DOHH2 (cell line): ENCODE measurements around the gene MAP2K5.

Experiments
- H3F3A ChIP-seq: fragments of 200-600 bp; sonication (generic), shearing (Covaris generic); 2 replicates; pipeline ENCODE4 v1.6.0; 2016; ENCODE audit warnings: antibody characterized with exemption, mild to moderate bottlenecking; ENCODE audit not compliant: control insufficient read depth, insufficient read depth
- H3K27ac ChIP-seq: fragments of 200-600 bp; sonication (generic); 2 replicates; pipeline ENCODE4 v1.5.1; 2014; ENCODE audit warnings: low read depth, mild to moderate bottlenecking, low read length, moderate library complexity
- H3K27me3 ChIP-seq: fragments of 200-600 bp; sonication (generic); 2 replicates; pipeline ENCODE4 v1.6.1; 2014; ENCODE audit warnings: mild to moderate bottlenecking, low read length, mixed read lengths; ENCODE audit not compliant: control insufficient read depth
- H3K36me3 ChIP-seq: fragments of 200-600 bp; sonication (generic); 2 replicates; pipeline ENCODE4 v1.6.1; 2014; ENCODE audit warnings: mild to moderate bottlenecking, low read length, moderate library complexity, mixed read lengths; ENCODE audit not compliant: control insufficient read depth
- H3K4me1 ChIP-seq: fragments of 200-600 bp; sonication (generic); 2 replicates; pipeline ENCODE4 v1.6.1; 2014; ENCODE audit warnings: mild to moderate bottlenecking, low read length, mixed read lengths; ENCODE audit not compliant: control insufficient read depth
- H3K4me2 ChIP-seq: fragments of 200-600 bp; sonication (generic); 2 replicates; pipeline ENCODE4 v1.6.0; 2014; ENCODE audit warnings: mild to moderate bottlenecking, low read length, moderate library complexity
- H3K4me3 ChIP-seq: fragments of 200-600 bp; sonication (generic); 2 replicates; pipeline ENCODE4 v1.5.1; 2014; ENCODE audit warnings: mild to moderate bottlenecking, low read length, mixed read lengths
- H3K79me2 ChIP-seq: fragments of 200-600 bp; sonication (generic); 2 replicates; pipeline ENCODE4 v1.6.1; 2014; ENCODE audit warnings: mild to moderate bottlenecking, low read length, mixed read lengths; ENCODE audit not compliant: control insufficient read depth
- H3K9me2 ChIP-seq: fragments of 200-600 bp; sonication (generic); replicated peaks from 2 replicates; pipeline ENCODE4 v1.6.1; 2014; ENCODE audit warnings: mild to moderate bottlenecking, low read length, mixed read lengths; ENCODE audit not compliant: control insufficient read depth
- H3K9me3 ChIP-seq: fragments of 200-600 bp; sonication (generic); 2 replicates; pipeline ENCODE4 v1.6.1; 2014; ENCODE audit warnings: antibody characterized with exemption, low read length, mixed read lengths; ENCODE audit not compliant: control insufficient read depth, insufficient read depth
- H4K20me1 ChIP-seq: fragments of 200-600 bp; sonication (generic); 2 replicates; pipeline ENCODE4 v1.6.0; 2014; ENCODE audit warnings: low read depth, mild to moderate bottlenecking, antibody characterized with exemption, low read length, moderate library complexity; ENCODE audit not compliant: control insufficient read depth, insufficient read depth
- EZH2phosphoT487 ChIP-seq: fragments of 200-600 bp; sonication (generic); IDR thresholded peaks from 2 replicates; pipeline ENCODE4 v1.6.1; 2017; ENCODE audit warnings: borderline replicate concordance, mild to moderate bottlenecking, antibody characterized with exemption, low read length, moderate library complexity, mixed read lengths
- TF ChIP-seq, protein P1 (sequence below): fragments of 200-600 bp; sonication (generic); IDR thresholded peaks from one replicate; pipeline ENCODE4 v1.5.1; 2014; ENCODE audit warnings: antibody characterized with exemption, mild to moderate bottlenecking, low read depth, low read length; ENCODE audit not compliant: poor library complexity, severe bottlenecking

MAP2K5 gene

DNA sequence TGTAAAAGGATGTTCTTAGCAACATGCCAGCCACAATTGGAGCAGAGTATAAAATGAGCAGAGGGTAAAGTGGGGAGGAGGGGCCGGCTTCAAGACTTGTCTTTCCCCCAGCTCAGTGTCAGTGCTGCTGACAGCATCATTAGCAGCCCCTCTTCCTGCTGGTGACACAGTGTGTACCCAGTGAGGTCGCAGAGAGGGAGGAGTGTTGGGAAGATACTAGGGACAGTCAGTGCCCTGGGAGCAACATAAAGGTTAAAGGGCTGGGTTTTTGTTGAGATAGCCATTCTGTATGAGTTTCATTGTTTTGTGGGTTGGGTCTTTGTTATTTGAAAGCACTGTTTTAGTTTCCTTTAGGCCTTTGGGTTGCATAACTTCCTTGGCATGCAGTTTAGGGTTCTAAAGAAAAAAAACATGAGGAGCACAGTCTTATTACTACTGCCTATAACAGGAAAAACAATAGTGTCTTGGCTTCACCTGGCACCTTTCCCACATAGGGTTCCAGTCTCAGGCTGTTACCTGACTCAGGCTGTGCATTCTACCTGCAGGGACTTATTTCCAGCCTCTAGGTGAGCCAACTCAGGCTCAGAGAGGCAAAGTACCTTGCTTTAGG is 188.7 kb downstream of the MAP2K5 start:
- H3K36me3 ChIP-seq = no peaks in the 10 kb centered on the region
- H3K9me2 ChIP-seq = no peaks in the 10 kb centered on the region
- no peak overlapping the region for H3K4me2 ChIP-seq
- H3K27ac ChIP-seq = no peak overlapping the region
- no peak overlapping the region for H3K4me3 ChIP-seq
- H3F3A ChIP-seq = no peaks in the 10 kb centered on the region
- no peaks in the 10 kb centered on the region for H3K79me2 ChIP-seq
- no peaks in the 10 kb centered on the region for H3K27me3 ChIP-seq
- no peaks in the 10 kb centered on the region for H4K20me1 ChIP-seq
- H3K4me1 ChIP-seq = no peaks in the 10 kb centered on the region
- H3K9me3 ChIP-seq = no peaks in the 10 kb centered on the region
- no peak for TF ChIP-seq EZH2phosphoT487
- TF ChIP-seq, protein P1, sequence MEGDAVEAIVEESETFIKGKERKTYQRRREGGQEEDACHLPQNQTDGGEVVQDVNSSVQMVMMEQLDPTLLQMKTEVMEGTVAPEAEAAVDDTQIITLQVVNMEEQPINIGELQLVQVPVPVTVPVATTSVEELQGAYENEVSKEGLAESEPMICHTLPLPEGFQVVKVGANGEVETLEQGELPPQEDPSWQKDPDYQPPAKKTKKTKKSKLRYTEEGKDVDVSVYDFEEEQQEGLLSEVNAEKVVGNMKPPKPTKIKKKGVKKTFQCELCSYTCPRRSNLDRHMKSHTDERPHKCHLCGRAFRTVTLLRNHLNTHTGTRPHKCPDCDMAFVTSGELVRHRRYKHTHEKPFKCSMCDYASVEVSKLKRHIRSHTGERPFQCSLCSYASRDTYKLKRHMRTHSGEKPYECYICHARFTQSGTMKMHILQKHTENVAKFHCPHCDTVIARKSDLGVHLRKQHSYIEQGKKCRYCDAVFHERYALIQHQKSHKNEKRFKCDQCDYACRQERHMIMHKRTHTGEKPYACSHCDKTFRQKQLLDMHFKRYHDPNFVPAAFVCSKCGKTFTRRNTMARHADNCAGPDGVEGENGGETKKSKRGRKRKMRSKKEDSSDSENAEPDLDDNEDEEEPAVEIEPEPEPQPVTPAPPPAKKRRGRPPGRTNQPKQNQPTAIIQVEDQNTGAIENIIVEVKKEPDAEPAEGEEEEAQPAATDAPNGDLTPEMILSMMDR = no peak

DNA sequence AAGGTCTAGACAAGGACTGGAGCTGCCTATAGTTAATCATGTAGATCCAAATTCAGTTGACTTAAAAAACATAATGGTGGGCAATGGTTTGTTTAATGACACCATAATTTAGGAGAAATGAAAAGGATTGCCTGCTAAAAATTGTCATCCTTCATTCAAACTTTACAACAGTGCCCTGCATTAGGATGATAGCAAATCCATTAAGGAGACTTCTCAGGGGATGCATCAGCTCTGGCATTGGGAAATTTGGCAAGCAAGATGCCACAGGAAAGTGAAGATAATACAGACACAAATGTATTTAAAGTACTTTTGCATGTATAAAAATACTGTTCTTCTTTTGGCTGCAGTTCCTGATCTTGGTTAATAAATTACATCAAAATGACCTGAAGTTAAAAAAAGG is 189.7 kb downstream of the MAP2K5 start:
- no peaks in the 10 kb centered on the region for H3K4me1 ChIP-seq

GRCh38 chr15:67732671-67733374 is 190.3 kb downstream of the MAP2K5 start:
- Histone ChIP-seq H3K4me1 (no peaks in the 10 kb centered on the region), H3K4me3 (no peak overlapping the region), H3K27me3 (no peaks in the 10 kb centered on the region), H3K36me3 (no peaks in the 10 kb centered on the region), H3K27ac (no peak overlapping the region), H3F3A (no peaks in the 10 kb centered on the region), H3K9me3 (no peaks in the 10 kb centered on the region), H3K9me2 (no peaks in the 10 kb centered on the region), H3K79me2 (no peaks in the 10 kb centered on the region), H4K20me1 (no peaks in the 10 kb centered on the region), H3K4me2 (no peak overlapping the region)
- no peak for TF ChIP-seq EZH2phosphoT487
- TF ChIP-seq, protein P1 = no peak

More for the DNA sequence above, 189.7 kb downstream of the MAP2K5 start:
- no peaks in the 10 kb centered on the region for H3K36me3 ChIP-seq
- no peaks in the 10 kb centered on the region for H3K9me3 ChIP-seq
- no peak overlapping the region for H3K4me2 ChIP-seq
- H3F3A ChIP-seq = no peaks in the 10 kb centered on the region
- H3K79me2 ChIP-seq = no peaks in the 10 kb centered on the region
- H3K9me2 ChIP-seq = no peaks in the 10 kb centered on the region
- TF ChIP-seq, protein P1 = no peak
- TF ChIP-seq EZH2phosphoT487 = no peak
- H3K4me3 ChIP-seq = no peak overlapping the region
- H3K27ac ChIP-seq = no peak overlapping the region
- no peaks in the 10 kb centered on the region for H4K20me1 ChIP-seq
- no peaks in the 10 kb centered on the region for H3K27me3 ChIP-seq
